D721Med (cell line): ENCODE data around the gene TTC3.

ENCODE experiments used
- DNase-seq: peaks from one replicate; pipeline ENCODE4 v3.0.0; 2011; ENCODE audit warnings: low spot score; ENCODE audit not compliant: insufficient read length
- FAIRE-seq: peaks from 2 replicates; lab custom pipeline; 2011; peaks lifted over from hg19 to GRCh38; lab: Jason Lieb, UNC
- CTCF ChIP-seq: IDR thresholded peaks from 2 replicates; pipeline ENCODE4 v1.5.1; 2012; ENCODE audit warnings: mild to moderate bottlenecking, control low read depth; ENCODE audit not compliant: insufficient read depth; ENCODE audit errors: missing control alignments

Gene TTC3

DNA sequence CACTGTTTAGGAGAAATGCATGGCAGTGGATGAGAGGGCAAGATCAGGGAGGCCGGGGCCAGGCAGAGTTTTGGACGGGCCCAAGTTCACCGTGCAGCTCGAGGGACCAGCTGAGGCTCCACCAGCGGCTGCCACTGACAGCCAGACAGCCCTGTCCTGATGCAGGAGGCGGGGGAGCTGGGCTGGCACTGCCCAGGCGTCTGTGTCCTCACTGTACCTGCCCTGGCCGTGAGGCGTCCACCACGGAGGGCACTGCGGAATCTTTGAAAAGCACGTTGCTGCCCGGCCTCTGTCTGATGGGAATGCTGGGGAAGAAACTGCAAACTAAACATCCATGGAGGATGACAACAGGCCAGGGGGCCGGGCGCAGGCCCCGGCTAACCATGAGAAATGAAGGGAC, 158.6 kb downstream of the TTC3 start:
- DNase-seq, result no peak
- TF ChIP-seq CTCF, result no peak
- no peak for FAIRE-seq

GRCh38 chr21:37232274-37233018, 159.4 kb downstream of the TTC3 start:
- FAIRE-seq, result no peak
- no peak for DNase-seq
- TF ChIP-seq CTCF, result no peak

DNA sequence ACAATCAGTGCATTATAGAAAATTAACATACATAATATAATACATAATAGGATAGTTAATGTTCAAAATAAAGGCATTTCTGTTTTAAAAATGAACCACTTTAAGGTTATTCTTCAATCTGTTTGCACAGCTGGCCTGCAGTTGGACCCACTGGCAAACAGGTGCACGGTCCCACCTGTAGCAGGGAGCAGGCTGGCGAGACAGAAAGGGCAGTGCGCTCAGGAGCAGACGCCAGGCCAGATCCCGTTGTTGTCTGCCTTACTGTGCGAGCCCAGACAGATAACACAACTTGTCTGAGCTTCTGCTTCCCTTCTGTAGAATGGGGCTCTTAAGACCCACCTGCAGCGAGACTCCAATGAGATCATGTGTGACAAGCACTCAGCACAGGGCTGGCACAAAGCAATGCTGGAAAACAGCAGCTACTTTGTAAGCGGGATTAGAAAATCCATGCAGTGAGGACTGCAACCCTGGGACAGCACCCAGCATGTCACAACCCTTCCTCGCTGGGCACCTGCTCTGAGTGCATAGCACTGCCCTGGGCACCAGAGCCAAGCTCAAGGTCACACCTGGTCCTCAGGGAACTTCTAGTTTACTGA, 160.6 kb downstream of the TTC3 start:
- DNase-seq, result no peak
- no peak for TF ChIP-seq CTCF
- no peak for FAIRE-seq

DNA sequence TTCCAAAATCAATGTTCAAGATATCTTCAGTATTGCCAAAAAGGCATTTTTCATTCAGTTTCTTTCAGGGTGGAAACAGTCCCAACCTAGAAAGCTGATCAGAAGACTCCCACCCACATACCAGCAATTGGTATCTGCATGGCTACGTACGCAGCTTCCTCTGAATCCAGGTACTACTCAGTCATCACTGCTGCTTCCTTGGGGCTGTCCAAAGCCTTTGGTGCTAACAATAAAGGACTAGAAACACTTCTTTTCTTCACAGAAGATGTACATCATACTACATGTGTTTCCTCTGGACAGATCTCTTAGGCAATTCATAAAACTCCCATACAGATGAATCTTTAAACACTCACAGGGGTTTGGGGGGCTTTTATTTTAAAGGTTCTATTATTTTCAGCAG, 164.3 kb downstream of the TTC3 start:
- TF ChIP-seq CTCF, result no peak
- FAIRE-seq (no peak), DNase-seq (no peak)

GRCh38 chr21:37237764-37238163, 164.7 kb downstream of the TTC3 start:
- no peak for FAIRE-seq
- DNase-seq, result no peak
- TF ChIP-seq CTCF, result no peak

GRCh38 chr21:37240978-37241377, 167.9 kb downstream of the TTC3 start:
- DNase-seq, result no peak
- no peak for TF ChIP-seq CTCF
- no peak for FAIRE-seq

DNA sequence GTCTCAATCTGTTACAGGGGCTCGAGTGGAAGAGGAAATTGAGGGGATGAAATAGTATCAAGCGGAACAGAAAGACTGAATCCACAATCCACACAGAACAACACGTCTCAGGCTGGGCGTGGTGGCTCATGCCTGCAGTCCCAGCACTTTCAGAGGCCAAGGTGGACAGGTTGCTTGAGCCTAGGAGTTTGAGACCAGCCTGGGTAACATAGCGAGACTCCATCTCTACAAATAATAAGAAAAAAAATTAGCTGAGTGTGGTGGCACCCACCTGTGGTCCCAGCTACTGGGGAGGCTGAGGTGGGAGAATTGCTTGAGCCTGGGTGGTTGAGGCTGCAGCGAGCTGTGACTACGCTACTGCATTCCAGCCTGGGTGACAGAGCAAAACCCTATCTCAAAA, 168.4 kb downstream of the TTC3 start:
- DNase-seq, result no peak
- FAIRE-seq, result no peak
- TF ChIP-seq CTCF, result no peak
